ENCODE results near the gene RAD51AP1. TPM values are rescaled to one million over a fixed set of nuclear protein-coding genes. Genes with fewer than 3 reads are reported as not detected.

RAD51AP1 gene
- total RNA-seq, 4 donors from 2014 or later = 0.61 to 2.7 (median 1.5) TPM

DNA sequence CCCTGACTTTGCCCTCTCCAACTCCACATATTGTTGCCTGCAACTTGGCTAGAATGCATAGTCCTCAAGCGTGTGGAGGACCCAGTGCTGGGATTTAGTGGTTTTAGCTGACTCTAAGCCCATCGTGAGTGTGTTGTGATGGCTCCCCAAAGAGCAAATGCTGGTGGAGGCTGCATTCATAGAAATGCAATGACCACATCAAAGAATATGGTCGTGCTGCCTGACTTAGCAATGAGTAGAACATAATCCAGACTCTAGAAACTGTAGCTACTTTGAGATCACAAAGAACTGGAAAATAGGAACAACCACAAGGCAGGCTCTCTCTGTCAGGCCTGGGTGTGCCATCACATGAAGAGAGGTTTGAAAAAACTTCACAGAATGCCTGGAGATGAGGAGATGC is 24.6 kb downstream of the RAD51AP1 start:
- WGBS, 2 donors = 76 to 77% methylated on average over 3 of the region's 3 CpGs
- intact Hi-C loops (cut with DNase I; ENCODE audit: low total_unique reads) = no loop called here
- no peak for DNase-seq (ENCODE audit: low spot score in 2 of 2)
- no peak overlapping the region for H3K4me3 ChIP-seq (ENCODE audit: low read depth, poor library complexity, severe bottlenecking)
- TF ChIP-seq, protein P1, sequence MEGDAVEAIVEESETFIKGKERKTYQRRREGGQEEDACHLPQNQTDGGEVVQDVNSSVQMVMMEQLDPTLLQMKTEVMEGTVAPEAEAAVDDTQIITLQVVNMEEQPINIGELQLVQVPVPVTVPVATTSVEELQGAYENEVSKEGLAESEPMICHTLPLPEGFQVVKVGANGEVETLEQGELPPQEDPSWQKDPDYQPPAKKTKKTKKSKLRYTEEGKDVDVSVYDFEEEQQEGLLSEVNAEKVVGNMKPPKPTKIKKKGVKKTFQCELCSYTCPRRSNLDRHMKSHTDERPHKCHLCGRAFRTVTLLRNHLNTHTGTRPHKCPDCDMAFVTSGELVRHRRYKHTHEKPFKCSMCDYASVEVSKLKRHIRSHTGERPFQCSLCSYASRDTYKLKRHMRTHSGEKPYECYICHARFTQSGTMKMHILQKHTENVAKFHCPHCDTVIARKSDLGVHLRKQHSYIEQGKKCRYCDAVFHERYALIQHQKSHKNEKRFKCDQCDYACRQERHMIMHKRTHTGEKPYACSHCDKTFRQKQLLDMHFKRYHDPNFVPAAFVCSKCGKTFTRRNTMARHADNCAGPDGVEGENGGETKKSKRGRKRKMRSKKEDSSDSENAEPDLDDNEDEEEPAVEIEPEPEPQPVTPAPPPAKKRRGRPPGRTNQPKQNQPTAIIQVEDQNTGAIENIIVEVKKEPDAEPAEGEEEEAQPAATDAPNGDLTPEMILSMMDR (IDR thresholded peaks at IDR 0.05) = no peak
- TF ChIP-seq POLR2A (IDR thresholded peaks at IDR 0.05) = no peak

DNA sequence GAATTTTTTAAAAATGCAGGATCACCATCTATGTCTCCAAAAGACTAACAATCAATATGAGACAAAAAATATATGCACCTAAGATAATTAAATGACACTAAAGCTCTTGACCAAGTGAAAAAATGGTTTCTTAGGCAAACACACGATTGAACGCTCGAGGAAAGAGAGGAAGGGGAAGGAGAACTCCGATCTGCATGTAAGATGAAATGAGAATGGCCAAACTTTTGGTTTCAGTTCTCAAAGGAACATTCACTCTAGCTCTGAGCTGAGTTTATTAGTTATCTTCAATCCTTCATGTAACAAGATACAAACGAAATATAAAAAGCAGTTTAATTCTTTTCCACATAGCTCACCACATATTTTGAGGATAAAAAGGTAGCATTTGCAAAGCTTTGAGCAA is 26.1 kb downstream of the RAD51AP1 start:
- no peak overlapping the region for H3K4me3 ChIP-seq (ENCODE audit: low read depth, poor library complexity, severe bottlenecking)
- no peak for DNase-seq (ENCODE audit: low spot score in 2 of 2)
- no peak for TF ChIP-seq POLR2A (IDR thresholded peaks at IDR 0.05)
- TF ChIP-seq, protein P1 (IDR thresholded peaks at IDR 0.05) = no peak
- intact Hi-C loops (cut with DNase I; ENCODE audit: low total_unique reads) = no loop called here
- 68 to 70% methylated on average over 5 of the region's 5 CpGs for WGBS, 2 donors

DNA sequence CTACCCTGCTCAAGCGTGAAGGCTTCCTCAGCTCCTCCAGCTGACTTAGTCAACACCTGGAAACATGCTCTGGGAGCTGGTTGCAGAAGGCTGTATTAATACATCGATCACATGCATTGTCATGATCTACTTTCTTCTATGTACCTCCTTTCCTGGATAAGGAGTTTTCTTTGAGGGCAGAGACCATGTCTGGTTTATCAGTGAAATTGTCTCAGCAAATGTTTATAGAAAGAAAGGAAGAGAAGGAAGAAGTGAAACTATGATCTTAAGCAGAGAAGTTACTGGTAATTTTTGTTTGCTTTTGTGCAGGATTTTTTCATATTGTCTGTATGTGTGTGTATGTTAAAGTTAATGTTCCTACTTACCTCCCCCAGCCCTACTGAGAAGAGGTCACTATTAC is 27.8 kb downstream of the RAD51AP1 start:
- H3K4me3 ChIP-seq (ENCODE audit: low read depth, poor library complexity, severe bottlenecking) = no peak overlapping the region
- 79 to 87% methylated on average over 2 of the region's 2 CpGs for WGBS, 2 donors
- intact Hi-C loops (cut with DNase I; ENCODE audit: low total_unique reads) = no loop called here
- TF ChIP-seq, protein P1 (IDR thresholded peaks at IDR 0.05) = no peak
- TF ChIP-seq POLR2A (IDR thresholded peaks at IDR 0.05) = no peak
- no peak for DNase-seq (ENCODE audit: low spot score in 2 of 2)

DNA sequence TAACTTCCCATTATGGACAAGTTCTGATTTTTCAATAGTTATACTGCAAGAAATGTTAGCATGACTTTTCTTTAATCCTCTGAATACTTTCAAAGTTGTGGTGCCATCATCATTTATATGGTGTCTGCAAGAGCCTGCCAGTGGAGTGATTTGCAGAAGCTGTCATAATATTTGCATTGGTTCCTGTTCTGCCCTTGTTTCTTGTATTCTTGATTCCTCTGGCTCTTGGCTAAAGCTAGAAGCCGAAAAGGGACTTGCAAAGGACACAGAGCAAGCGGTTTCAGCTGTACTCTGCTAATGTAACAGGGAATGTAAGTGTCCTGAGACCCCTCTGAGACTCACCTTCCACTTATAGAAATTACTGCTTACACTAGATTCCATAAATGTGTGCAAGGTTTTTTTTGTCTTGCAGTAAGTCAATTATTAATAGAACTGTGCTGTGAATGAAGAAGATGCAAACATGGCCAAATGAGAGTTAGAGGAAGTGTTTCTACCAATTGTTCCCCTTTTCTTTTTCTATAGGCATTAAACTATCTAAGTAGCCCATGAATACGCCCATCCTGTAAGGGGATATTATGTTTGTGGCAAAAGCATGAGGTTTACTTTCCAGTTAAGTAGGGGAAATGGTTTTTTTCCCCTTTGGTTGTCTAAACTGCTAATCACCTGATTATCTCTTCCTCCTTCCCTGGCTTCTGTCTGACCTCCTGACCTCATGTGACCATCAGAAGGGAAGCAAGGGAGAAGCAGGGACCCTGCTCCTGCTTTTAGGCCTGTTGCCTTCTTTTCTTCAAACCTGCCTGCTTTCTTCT is 28.6 kb downstream of the RAD51AP1 start:
- no peak overlapping the region for H3K4me3 ChIP-seq (ENCODE audit: low read depth, poor library complexity, severe bottlenecking)
- TF ChIP-seq, protein P1 (IDR thresholded peaks at IDR 0.05) = no peak
- no peak for TF ChIP-seq POLR2A (IDR thresholded peaks at IDR 0.05)
- 69% methylated on average over 3 of the region's 3 CpGs for WGBS, 2 donors
- no peak for DNase-seq (ENCODE audit: low spot score in 2 of 2)
- intact Hi-C loops (cut with DNase I; ENCODE audit: low total_unique reads) = no loop called here

DNA sequence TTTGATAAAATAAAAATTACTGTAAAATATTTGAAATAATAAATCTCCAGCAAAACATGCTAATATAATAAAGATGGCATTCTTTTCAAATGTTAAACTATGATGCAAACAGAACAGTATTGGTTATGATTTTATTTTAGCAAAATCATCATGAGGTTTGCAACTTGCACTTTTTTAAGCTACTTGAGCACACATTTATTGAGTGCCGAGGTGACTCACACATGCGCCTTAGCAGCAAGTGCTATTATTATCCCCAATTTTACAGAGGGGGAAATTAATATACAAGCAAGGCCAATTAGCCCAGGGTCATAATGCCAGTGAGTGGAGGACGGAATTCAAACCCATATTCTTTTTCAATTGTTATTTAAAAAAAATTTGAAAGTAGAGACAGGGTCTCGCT is 30.6 kb downstream of the RAD51AP1 start:
- no peak for TF ChIP-seq POLR2A (IDR thresholded peaks at IDR 0.05)
- TF ChIP-seq, protein P1 (IDR thresholded peaks at IDR 0.05) = no peak
- 89% methylated on average over 4 of the region's 4 CpGs for WGBS, 2 donors
- no peak for DNase-seq (ENCODE audit: low spot score in 2 of 2)
- H3K4me3 ChIP-seq (ENCODE audit: low read depth, poor library complexity, severe bottlenecking) = no peak overlapping the region
- intact Hi-C loops (cut with DNase I; ENCODE audit: low total_unique reads) = no loop called here

DNA sequence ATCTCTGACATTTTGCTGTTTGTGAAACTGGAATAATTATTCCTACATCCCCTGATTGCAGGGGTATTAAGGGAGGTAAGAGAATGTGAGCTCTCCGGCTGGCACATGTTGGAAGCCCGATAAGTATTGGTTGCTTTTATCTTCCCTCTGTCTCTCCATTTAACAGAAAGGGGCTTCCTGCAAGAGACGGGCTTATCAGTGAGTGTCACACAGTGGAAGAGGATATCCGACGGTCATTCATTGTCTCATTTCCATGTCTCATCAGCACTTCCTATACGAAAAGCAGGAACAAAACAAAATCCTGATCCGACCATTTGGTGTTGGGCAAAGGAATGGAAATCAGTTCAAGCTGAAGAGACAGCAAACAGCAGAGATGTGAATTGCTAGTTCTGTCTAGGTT is 34.0 kb downstream of the RAD51AP1 start:
- WGBS, 2 donors = 84 to 88% methylated on average over 7 of the region's 7 CpGs
- no peak for DNase-seq (ENCODE audit: low spot score in 2 of 2)
- no peak for TF ChIP-seq POLR2A (IDR thresholded peaks at IDR 0.05)
- no peak overlapping the region for H3K4me3 ChIP-seq (ENCODE audit: low read depth, poor library complexity, severe bottlenecking)
- intact Hi-C loops (cut with DNase I; ENCODE audit: low total_unique reads) = no loop called here

Measured in lower leg skin (tissue), 4 donors.